NCI-H2107 treated with DMSO at 0.1 percent for 48 hours (cell line): ENCODE data around the gene VIPR1.

Experiments used
- DNase-seq: peaks from one replicate; lab custom pipeline; 2025; ENCODE audit not compliant: unreplicated experiment; lab: John Stamatoyannopoulos, UW

The VIPR1 gene, protein sequence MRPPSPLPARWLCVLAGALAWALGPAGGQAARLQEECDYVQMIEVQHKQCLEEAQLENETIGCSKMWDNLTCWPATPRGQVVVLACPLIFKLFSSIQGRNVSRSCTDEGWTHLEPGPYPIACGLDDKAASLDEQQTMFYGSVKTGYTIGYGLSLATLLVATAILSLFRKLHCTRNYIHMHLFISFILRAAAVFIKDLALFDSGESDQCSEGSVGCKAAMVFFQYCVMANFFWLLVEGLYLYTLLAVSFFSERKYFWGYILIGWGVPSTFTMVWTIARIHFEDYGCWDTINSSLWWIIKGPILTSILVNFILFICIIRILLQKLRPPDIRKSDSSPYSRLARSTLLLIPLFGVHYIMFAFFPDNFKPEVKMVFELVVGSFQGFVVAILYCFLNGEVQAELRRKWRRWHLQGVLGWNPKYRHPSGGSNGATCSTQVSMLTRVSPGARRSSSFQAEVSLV

DNA sequence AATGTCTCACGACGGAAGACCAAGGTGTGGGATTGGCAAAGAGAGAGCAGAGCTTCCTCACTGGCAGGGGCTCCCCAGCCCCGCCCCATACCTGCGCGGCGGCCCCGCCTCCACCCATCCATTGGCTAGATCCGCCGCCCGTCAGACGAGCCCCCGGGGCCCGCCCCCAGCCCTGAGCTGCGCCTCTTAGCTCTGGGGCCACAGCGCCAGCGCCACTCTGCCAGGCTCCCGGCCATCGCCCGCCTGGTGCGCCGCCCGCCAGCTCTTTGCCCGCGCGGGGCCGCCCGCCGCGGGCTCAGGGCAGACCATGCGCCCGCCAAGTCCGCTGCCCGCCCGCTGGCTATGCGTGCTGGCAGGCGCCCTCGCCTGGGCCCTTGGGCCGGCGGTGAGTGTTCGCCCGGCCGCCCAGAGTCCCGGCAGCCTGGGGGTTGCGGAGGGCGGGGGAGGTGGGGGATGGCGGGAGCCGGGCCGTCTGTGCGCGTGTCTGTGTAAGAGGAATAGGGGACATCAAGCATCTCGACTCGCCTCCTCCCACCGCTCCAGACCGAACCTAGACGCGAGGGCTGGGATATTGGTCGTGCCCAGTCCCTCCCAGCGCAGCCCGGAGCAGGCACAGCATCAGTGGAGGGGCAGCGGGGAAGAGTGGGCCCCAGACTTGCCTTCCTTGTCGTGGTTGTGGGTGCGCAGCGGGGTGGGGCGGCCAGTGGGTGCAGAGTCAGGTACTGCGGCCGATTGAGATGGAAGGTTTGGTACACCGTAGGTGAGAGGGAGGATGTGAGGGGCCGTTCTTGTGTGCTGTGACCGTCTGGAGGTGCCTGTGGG is at the start of gene VIPR1:
Gene VIPR1, plus strand, starts transcription at position 215 of the 822 bp plus-strand sequence. Its CDS starts 93 bp downstream, at position 308.
- peak; percentile 29 for DNase-seq

DNA sequence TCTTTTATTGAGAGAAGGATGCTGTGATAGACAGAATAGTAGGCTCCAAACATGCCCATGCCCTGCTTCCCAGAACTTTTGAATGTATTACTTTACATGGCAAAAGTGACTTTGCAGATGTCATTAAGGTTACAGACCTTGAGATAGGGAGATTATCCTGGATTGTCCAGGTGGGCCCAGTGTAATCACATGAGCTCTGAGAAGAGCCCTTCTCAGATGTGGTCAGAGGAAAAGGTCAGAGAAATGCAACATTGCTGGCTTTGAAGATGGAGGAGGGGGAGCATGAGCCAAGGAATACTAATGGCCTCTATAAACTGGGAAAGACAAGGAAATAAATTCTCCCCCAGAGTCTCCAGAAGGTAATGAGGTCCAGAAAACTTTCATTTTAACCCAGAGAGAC is 46.2 kb upstream of the VIPR1 start:
- DNase-seq: no peak

DNA sequence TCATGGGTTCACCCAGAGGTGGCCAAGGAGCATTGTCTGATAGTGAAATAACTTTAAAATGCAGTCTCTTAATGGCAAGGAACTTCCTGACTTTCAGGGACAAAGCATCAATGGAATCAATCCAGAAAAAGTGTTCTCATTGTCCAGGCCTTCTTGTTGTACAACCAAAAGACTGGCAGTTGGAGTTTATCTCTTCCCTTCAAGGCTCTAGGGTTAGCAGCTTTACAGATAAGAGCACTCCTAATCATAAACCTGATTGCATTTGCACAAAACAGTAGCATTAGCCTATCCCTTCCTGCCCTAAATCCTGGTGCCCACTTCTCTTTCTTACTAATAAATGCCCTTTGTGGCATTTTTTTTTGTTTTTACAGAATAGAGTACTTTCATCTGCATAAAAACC is 43.3 kb upstream of the VIPR1 start:
- no peak for DNase-seq

DNA sequence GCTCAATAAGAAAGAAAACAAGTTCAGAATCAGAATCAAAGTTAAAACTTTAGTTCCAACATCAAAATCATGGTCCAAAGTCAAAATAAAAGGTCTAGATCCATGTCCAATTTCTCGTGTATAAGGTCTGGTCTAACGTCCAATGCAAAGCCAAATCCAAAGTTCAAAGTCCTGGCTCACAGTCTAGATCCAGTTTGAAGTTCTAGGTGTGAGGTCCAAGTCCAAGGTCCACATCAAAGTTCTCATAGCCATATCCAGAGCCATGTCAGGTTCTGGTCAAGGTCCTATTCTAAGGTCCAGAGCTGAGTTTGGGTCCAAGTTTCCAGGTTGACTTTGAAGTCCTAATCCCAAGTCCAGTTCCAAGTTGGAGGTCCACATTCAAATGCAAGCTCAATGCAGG is 40.7 kb upstream of the VIPR1 start:
- no peak for DNase-seq

DNA sequence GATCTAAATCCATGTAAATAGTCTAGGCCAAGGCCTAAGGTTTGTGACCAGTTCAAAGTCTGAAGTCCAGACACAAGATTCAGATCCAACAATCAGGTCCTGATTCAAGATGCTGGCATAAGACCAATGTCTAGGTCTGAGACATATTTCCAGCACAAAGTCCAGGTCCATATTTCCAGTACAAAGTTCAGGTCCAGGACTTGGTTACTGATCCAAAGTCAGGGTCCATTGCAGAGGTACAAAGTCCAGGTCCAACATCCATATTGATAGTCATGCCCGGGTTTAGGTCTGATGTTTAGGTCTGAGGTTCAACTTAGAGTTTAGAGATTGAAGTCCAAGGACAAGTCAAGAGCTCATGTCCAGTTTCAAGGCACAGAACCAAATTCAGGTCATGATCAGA is 39.4 kb upstream of the VIPR1 start:
- DNase-seq: no peak

DNA sequence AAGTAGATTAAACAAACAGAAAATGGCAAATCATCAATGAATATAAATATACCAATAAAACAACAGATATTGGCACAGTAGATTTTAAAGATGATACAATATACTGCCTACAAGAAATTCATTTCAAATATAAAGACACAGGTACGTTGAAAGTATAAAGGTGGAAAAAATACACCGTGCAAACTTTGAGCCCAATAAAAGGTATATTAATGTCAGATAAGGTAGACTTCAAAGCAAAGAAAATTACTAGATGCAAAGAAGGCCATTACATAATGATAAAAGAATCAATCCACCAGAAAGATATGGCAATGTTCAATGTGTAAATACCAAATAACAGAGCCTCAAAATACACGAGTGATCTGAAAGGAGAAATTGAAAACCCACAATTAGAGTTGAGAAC is 34.3 kb upstream of the VIPR1 start:
- no peak for DNase-seq

DNA sequence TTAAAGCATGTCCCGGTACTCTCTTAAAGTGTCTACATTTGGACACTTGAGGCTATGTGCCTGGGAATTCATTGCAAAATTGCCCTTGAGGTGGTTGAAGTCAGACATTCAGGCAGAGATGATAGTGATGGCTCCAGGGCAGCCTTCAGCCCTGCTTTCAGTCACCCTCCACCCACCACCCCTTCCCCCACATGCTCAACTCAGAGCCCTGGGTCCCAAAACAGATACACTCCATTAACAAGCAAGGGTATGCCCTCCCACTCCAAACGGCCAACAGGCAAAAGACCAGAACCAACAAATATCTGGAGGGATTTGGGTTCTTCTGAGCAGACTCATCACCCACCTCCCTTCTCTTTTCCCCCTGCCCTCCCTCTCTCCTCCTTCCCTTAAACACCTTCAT is 29.9 kb upstream of the VIPR1 start:
- DNase-seq: no peak

DNA sequence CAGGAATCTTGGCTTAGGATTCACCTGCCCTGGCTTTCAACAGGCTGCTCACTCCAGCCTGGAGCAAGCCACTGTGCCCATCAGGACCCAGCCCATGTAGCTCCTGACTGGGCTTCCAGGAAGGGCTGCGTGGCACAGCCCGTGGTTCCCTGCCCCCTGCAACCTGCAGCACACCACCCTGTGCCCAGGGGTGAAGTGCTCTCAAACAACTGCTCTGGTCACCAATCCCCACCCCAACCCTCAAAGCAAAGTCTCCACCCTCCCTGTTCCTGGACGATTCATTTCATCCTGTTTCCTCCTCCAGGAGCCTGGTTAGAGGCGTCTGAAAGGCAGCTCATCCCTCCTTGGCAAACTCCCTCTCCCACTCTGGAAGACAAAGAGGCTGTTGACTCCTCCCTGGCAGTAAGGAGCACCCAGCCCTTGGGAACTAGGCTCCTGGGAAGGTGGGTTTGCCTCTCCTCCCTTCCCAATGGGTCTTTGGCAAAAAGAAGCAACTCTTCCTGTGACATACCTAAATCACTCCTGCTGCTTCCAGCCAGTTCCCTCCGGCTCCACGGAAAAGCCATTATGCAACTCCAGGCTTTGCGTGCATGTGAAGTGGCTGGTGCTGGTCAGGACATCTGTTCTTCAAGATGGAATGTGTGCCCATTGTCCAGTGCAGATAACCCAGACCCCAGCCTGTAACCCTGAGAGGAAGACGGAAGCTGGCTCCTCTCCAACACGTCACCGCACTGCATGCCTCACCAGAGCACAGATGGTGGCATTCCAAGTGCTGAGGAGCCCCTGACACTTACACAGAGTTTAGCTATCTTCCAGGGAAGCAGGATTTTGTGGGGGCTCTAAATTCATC is 29.1 kb upstream of the VIPR1 start:
- no peak for DNase-seq

DNA sequence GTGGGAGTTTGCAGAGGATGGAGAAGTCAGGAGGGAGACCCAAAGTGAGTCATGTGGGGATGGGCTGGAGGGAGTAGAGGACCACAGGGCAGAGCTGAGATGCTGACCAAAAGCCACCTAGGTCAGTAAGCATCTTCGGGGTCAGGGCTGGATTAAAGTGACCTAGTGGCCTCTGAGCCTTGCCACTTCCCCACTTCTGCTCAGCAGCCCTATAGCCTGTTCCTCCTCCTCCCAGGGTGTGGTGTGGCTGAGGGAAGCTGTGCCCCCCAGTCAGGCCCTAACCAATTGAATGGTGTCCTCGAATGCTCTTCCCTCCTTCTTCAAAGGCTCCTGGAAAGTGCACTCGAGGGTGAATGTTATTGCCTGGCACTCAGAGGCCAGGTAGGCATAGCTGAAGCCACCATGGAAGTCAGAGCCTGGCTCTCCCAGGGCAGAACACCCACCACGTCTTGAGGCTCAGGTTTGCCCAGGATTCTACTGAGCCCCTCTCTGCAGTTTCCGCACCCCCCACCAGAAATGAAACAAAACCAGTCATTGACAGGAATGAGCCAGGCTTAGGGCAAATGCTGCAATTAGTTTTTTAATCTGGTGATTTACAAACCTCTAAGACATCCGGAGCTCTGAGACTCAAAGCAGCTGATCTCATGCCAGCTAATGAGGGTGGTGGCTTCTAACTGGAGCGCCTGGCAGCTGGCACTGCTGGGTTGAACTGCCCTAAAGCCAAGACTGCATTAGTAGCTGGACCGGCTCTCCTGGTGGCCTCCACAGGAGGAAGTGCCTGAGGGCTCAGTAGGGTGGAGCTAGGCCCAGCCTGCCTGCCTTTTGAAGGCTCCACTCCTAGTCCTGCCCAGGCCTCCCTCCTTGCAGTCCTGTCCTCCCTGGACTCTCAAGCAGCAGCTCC is 26.0 kb upstream of the VIPR1 start:
- DNase-seq: no peak

DNA sequence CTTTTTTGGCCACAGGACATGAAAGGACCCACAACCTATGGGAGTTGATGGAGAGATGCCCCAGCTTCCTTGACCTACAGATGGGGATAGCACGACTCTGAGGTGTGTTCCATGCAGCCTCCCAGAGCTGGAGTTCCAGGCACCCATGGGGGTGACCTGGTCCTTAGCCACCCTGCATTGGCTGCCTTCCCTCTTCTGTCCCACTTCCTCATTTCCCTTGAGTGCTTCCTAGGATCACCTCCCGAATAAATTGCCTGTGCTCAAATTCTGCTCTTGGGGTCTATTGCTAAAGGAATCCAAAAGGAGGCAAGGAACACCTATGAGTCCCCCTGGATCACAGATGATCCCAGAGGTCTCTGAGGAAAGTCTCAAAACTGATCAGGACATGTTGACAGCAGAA is 24.7 kb upstream of the VIPR1 start:
- DNase-seq: no peak

DNA sequence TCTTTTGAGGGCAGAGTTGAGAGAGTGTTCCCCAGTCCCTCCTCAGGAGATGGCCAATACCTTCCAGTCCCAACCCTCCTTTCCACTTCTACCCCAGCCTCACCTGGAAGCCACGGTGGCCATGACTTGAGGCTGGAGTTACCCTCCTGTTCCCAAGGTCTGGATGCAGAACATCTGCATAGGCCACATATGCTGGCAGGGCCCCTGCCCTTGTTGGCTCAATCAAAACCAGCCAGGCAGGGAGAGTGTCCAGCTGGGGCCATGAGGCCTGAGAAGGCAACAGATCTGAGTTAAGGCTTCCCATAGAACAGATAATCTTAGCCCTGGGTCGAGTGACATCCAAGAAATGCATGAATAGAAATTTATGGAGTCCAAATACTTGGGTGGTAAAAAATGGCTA is 23.6 kb upstream of the VIPR1 start:
- DNase-seq: no peak

DNA sequence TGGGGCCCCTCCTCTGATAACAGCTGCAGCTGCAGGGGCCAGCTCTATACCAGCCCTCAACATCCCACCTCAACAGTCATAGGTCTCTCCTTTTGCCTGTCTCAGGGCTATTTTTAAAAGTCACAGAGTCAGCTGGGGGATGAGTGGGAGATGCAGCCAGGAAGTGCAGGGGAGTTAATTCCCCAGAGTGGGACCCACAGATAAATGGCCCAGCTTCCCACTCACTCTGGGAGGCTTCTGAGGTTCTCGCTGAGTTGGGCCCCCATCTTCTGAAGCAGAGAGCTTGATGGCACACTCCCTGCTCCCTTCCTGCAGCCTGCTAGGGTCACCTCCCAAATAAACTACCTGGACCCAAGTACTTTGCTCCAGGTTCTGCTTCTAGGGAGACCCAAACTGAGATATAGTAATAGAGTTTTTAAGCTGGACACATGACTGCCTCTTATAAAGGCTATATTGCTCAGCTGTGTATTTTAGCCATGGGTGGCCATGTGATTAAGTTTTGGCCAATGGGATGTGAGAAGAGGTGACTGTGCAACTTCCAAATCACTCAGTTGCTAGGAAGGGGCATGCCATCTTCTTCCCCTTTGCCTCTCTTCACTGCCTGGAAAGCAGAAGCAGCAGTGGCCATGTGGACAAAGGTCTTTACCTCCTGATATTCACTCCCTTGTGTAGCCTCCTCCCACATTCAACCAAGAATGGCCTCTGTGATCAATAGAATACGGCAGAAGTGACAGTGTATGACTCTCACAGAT is 15.5 kb upstream of the VIPR1 start:
- DNase-seq: no peak

DNA sequence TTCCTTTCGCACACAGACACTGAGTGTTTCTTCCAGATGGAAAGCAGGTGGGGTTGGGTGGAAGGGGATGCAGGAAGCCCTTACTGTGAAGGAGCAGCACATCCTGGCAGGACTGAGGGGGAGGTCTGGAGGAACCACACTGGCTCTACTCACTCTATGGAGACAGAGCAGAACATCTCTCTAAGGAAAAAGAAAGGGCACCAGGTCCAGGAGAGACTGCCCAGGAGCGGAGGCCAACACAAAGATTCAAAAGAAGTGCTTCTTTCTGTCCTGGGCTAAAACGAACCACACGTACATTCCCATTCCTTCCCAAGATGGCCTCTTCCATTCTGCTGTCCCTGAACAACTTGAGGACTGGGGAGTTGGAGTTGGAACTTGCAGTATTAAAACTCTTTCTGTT is 13.8 kb upstream of the VIPR1 start:
- DNase-seq: no peak

DNA sequence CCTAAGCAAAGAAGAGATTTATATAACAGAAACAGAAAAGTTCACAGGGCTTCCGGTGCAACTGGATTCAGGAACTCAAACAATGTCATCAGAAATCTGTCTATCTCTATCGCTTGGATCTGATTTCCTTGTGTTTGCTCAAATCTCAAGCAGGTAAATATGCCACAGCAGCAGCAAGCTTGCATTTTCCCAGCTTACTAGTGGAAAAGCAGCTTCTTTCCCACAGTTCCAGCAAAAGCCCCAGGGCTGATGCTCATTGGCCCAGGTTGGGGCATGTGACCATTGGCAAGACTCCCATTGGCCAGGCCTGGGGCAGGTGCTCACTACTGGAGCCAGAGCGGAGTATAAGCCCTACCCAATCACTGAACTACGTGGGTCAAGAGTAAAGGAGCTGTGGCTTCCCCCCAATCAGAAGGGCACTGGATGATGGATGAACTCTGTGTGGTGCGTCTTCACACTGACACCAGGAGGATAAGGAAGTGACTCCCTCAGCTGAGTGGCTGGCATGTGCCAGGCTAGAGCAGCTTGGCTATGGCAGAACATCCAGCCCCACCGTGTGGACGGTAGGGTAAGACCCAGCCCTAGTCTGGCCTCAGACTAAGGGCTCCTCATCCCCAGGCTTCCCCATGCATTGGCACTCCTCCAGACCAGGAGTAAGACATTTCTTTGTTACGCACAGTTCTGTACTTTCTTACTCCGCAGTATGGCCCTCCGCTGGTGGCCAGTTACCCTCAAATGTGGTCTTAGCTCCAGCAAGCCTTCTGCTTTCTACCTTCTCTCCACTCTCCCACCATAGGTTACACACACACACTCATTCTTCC is 13.1 kb upstream of the VIPR1 start:
- no peak for DNase-seq

DNA sequence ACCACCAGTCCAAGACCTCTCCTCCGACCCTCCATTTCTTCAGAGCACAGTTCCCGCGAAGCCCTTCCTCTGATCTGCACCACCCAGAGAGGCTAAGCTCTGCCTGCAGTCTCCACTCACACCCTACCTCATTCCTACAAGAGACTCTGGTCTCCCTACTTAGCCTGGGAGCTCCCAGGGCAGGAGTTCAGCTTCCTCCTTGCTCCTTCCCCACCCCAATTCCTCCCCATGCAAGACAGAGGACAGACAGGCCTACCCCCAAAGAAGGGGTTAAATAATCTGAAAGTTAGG is 12.6 kb upstream of the VIPR1 start:
- no peak for DNase-seq

DNA sequence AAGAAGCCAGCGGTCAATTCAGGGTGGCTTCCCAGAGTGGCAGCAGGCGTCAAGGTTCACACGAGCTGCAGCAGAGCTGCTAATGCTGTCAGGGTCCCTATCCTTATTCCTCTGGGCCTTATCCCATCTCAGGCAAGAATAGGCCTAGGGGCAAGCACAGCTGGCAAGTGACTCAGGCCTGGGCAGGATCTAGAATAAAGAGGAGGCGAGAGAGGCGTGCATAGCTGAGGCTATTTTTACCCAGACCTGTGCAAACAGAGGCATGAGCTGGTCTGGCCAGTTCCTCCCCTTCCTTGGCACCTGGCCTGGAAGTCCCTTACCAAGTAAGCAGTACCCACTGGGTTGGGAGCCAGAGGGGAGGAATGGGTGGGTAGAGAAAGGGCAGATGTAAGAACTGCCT is 12.2 kb upstream of the VIPR1 start:
- DNase-seq: no peak

DNA sequence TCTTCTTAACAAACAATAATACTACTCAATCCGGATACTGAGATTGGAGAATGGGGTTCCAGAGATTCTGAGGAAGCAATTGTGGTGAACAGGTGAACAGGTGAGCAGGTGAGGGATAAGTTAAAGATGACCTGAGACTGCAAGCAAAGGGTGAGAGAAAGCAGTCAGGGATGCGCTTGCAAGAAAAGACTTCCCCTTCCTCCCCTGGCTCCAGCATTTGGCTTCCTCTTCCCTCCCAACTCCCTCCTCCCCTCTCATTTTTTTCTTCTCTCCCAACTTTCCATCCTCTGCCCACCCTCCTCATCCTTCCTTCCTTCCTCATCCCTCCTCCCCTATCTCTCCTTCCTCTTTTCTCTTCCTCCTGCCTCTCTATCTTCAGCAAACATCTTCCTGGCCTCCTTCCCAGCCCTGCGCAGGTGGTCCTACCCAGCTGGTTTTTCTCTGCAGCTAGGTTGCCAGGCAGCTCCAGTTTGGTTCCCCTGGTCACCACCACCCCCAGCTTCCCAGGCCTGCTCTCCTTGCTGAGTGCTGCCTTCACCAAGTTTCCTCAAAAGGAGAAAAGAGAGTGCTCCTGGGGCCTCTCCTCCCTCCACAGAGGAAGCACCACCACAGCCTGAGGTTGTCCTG is 10.4 kb upstream of the VIPR1 start:
- DNase-seq: no peak

DNA sequence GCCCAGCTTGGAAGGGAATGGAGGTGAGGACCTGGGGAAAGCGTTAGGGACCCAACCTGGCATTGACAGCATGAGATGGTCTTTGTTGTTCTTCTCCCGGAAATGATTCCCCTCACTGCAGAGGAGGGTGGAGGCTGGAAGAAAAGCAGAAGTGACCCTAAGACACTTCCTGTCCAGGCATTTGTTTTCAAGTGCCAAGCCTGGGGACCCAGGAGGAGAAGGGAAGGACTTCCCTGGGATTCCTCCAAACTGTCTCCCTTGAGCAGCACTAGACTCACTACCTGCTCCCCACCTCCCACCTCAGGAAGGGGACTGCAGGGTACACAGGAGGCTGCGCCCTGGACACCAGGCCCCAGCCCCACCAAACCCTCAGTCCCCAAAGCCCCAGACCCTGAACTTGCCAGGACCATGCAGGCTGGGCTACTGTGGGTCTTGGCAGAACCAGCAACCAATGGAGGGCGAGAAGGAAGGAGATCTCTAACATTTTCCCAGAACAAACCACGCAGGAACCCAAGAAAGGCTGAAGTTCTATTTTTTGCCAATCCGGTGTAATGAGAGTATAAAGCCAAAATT is 9.8 kb upstream of the VIPR1 start:
- no peak for DNase-seq
